A673 (cell line): ENCODE data around the gene CCN5.

Experiments used
- CTCF ChIP-seq: fragments of 300-800, 200-600 bp; sonication (generic); conservative IDR thresholded peaks from 2 replicates; pipeline ENCODE4 v1.5.1; 2017; ENCODE audit warnings: low read depth, mild to moderate bottlenecking, antibody characterized with exemption, low read length, moderate library complexity, mixed read lengths
- EZH2 ChIP-seq: fragments of 200-600 bp; sonication (generic); IDR thresholded peaks from 2 replicates; pipeline ENCODE4 v1.6.1; 2017; ENCODE audit warnings: borderline replicate concordance, low read depth, mild to moderate bottlenecking, mixed read lengths, antibody characterized with exemption, low read length; ENCODE audit not compliant: poor library complexity, severe bottlenecking

DNA sequence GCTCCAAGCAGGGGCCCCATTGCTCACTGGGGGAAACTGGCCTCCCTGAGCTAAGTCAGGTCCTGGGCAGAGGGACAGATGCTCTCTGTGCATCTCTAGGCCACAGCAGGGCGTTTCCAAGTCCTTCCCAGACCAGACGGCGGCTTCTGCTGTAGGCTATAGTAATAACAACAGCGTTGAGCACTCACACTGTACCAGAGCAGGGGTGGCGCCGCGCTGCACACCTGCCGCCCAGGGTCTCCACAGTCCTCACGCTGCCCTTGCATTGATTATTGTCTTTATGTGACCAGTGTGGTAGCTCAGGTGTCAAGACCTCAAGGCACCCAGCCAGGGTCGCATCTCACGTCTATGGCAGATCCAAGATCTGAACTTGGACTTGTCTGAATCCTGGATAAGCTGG is 14.9 kb upstream of the CCN5 start:
- TF ChIP-seq CTCF, result no peak
- TF ChIP-seq EZH2, result no peak
